Measurements from ENCODE around the gene SLC5A5.

The SLC5A5 gene

GRCh38 chr19:17871878-17872250, at the start of gene SLC5A5:
TSS of gene SLC5A5 (plus strand) at chr19:17871945. CDS start at chr19:17872320, 375 bp downstream.
- DNase-seq, result no peak

GRCh38 chr19:17824339-17824738, 47.4 kb upstream of the SLC5A5 start:
- DNase-seq, result no peak

DNA sequence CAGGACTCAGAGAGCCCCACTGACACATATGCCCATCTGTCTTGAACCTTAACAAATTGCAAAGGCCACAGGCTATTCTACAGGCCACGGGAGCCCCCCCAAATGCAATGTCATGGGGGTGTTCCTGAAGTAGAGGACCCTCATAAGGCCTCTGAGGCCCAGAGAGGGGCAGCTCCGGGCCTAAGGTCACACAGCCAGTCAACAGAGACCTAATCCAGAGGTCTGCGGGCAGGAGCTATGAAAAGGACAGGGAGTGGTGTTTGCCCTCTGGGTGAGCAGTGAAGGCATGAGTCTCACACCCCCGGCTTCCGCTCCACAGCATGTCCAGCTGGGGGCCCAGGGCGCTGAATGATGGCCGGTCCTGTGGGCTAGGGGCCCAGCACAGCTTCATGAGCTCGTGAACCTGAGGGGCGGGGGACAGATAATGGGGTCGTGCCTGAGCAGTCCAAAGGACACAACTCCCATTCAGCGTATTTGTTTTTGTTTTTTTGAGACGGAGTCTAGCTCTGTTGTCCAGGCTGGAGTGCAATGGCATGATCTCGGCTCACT, 45.2 kb upstream of the SLC5A5 start:
- DNase-seq, result no peak

GRCh38 chr19:17829855-17830566, 41.7 kb upstream of the SLC5A5 start:
- no peak for DNase-seq

GRCh38 chr19:17830567-17831418, 41.0 kb upstream of the SLC5A5 start:
- no peak for DNase-seq

DNA sequence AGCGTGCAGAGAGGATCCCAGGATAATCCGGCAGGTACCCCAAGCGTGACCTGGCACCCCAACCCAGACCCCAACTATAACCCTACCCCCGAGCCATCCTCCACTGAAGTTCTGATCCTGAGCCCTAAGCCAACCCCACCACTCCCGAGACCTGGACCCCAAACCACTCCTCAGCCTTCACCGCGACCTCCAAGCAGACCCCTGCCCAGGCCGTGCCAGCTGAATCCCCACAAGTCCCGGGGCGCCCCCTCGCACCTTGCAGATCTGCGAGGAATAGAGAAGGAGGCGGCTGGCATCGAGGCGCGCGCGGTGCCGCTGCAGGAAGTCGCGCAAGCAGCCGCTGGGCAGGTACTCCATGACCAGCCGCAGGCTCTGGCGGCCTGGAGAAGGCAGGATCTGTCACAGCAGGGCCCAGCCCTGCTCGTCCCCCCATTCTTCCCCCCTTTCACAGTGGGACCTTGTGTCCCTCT, 40.3 kb upstream of the SLC5A5 start:
- no peak for DNase-seq

DNA sequence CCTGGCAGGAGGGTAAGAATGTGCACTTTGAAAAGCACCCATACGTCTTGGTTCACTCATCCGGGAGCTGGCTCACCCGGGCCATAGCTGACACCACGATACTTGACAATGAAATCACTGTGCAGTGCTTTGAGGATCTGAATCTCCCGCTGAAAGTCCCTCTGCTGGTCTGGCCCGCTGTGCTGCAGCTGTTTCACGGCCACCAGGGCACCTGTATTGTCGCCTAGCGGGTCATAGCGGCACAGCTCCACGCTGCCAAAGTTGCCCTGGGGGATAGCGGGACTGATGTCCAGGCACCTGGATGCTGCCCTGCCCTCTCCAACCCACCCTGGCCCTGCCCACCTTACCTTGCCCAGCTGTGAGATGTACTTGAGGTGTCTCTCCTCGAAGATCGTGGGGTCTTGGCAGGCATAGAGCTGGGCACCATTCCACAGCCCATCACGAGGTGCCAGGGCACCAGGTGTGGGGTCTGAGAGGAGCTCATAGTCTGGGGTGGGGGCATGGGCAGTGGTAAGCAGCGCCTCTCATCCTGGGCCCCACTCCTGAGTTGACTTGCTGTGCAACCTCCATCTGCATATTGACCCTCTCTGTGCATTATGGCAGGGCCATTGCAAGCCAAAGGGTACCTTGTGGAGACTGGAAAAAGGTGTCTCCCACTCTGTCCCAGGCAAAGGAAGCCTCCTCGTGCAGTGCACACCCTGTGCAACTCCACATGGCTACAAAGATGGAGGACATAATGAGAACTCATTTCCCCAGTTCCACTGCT, 39.1 kb upstream of the SLC5A5 start:
- no peak for DNase-seq

- DNase-seq, result no peak
Observed at GRCh38 chr19:17834350-17835181, 37.2 kb upstream of the SLC5A5 start.

DNA sequence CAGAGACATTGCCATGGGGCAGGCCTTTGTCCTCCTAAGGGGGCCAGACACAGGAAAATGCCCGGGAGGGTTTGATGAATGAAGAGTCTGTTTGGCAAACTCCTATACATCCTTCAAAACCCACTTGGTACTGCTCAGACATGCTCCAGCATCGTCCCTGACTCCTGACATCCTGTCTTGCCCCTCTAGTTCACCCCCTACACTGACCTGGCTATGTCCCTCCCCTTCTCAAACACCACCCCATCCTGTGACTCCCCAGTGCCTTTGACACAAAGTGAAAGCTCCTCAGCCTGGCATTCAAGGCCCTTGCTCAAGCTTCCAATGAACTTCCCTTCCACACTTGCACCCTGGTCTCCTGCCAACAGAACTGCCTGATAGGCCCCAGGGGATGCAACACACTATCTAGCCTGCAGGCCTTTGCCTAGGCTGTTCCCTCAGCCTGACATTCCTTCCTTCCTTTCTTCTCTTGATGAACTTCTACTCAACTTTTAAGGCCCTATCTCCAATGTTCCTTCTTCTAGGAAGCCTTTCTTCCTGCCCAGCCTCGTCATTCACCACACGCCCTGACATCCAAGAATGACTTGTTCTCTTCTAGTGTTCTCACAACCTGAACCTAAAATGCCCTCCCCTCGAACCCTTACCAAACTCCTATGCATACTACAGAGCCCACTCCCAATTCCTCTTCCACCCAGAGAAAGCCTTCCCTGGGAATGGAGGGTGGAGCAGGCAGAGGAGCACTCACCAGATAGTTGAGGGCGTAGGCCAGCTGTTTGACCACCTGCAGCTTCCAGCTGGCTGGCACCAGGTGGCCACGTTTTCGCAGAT, 36.4 kb upstream of the SLC5A5 start:
- no peak for DNase-seq

DNA sequence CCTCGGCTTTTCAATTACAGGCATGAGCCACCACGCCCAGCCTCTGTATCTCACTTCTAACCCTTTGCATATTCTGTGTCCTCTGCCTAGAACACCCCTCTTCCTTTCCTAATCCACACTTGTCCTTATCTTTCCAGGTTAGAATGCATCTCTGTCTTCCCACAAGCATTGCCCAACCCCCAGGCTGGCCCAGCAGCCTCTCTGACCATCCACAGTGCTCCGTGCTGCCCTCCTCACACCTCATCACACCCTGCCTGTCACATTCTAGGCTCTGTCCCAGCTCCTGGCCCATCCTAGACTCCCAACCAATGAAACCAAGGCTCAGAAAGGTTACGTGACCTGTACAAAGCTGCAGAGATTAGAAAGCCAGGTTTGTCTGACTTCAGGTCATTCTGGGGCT, 35.2 kb upstream of the SLC5A5 start:
- no peak for DNase-seq

DNA sequence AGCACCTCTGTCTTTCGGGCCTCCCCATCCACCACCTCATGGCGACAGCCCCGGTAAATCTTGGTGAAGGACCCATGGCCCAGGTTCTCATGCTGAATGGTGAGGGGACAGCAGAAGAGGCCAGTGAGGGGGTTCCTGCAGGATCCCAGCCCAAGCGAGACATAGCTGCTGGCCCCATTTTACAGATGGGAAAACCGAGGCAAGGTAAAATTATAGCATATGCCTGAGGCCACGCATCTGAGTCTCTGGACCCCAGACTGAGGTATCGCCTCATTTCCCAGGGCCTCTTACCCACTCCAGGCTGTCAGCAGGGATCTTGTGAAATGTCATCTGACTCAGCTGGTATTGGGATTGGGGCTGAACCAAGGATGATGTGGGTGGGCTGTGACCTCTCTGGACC, 33.8 kb upstream of the SLC5A5 start:
- no peak for DNase-seq

- DNase-seq, result no peak
Observed at GRCh38 chr19:17840019-17840418, 31.7 kb upstream of the SLC5A5 start.

DNA sequence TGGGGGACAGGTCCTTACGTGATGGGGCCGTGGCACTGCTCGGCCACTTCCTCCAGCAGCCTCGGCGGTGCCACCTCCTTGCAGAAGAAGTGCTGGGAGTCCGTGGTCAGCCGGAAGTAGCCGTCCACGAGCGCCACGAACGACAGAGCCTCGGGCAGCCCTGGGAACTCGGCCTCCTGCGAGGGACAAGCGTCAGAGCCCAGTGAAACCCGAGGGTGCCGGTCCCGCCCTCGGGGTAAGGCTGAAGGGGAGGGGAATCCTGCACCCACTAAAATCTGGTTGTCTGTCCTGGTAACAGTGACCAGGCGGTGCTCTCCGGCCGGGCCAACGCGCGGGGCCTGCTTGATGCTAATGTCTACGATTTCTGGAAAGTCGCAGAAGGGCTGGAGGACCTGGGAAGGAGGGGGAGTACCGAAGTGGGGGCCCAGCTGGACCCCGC, 30.4 kb upstream of the SLC5A5 start:
- no peak for DNase-seq

DNA sequence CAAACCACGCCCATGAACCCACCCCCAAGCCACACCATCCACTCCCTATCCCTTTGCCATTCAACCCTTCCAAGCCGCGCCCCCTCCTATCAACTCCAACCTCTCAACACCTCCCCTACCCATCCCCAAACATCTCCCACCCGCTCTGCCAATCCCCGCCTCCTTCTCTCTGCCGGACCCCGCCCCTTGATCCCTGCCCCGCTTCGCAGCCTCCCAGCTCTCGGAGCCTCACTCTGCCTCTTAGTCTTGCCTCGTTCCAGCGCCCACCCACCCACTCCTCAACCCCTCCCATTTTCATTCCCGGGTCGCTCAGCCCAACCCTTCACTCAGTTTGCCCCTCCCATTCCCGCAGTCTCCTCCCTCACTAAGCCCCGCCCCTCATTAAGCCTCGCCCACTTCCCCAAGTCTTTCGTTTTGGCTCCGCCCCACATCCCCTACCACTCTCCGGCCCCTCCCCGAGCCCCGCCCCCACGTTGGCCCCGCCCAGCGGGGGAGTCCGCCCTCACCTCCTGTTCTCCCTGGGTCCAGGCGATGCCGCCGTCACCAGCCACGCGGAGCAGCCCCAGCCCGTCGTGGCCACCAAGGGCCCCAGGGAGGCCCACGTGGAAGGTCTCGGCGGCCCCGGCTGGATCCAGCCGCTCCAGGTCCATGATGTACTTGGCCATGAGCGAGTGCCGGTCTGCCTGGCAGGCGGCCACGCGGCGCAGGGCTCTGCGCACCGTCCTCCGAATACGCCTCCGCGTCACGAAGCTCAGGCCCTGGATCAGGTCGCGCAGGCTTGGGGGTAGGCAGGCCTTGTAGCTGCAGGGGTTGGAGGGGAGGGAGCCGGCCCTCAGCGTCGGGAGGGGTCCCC, 29.7 kb upstream of the SLC5A5 start:
- DNase-seq, result peak; percentile 58

DNA sequence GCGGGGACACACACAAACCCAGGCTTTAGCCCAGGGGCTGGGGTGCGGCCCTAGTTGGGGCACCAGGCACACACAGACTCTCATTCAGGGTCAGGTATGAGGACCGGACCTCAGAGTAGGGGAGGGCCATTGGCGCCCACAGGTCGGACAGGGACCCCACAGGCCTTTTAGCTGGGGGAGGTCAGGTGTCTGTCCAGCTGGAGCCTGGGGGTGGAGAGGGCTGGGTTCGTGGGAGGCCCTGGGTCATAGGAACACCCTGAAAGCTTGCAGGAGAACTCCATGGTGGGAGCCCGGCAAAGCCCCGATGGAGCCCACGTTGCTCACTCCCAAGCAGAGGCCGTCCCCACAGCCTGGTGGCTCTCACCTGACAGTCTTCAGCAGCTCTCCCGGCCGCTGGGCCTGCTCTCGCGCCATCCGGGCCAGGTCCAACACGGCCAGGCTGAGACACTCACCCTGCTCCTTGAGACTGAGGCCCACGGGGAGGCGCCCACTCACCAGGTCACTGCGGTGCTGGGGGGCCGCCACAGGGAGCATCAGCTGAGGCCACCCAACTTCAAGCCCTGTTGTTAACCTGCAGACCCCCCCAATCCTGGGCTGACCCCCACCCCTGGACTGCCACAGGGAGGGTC, 29.0 kb upstream of the SLC5A5 start:
- DNase-seq, result no peak

GRCh38 chr19:17843292-17843827, 28.4 kb upstream of the SLC5A5 start:
- no peak for DNase-seq

GRCh38 chr19:17843908-17844490, 27.7 kb upstream of the SLC5A5 start:
- no peak for DNase-seq

GRCh38 chr19:17846146-17846545, 25.6 kb upstream of the SLC5A5 start:
- no peak for DNase-seq

Data from activated T-cell treated with anti-CD3 and anti-CD28 coated beads for 4 hours (primary cell).